B cell (primary cell): ENCODE data around the gene PNPO.

Source experiments
- EZH2 ChIP-seq: IDR thresholded peaks from 2 replicates; pipeline ENCODE4 v1.6.1; 2012; ENCODE audit warnings: borderline replicate concordance, low read depth, mild to moderate bottlenecking, moderate library complexity, low read length; ENCODE audit not compliant: insufficient read depth, poor library complexity, severe bottlenecking
- TF ChIP-seq, protein P1 (sequence below): fragments of 200-600 bp; IDR thresholded peaks from one replicate; pipeline ENCODE4 v1.8.0; 2022; ENCODE audit warnings: antibody characterized with exemption, mild to moderate bottlenecking

DNA sequence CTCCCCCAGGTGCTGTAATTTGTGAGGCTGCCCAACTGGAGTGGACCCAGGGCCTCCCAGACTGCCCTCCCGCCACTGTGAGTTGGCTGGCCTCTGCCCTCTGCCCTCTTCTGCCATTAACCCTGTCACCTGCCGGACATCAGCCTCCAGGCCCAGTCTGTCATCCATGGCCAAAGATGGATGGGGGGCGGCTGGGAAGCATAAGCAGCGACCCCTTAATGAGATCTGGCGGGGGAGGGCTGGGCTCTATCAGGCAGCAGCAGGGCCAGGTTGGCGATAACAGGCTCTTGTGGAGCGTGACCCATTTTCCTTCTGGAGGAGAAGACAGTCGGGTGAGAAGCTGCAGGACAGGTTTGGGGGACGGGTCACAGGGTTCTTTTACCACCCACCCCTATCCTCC lies 54.8 kb downstream of the PNPO start:
- TF ChIP-seq EZH2, result no peak
- TF ChIP-seq, protein P1, sequence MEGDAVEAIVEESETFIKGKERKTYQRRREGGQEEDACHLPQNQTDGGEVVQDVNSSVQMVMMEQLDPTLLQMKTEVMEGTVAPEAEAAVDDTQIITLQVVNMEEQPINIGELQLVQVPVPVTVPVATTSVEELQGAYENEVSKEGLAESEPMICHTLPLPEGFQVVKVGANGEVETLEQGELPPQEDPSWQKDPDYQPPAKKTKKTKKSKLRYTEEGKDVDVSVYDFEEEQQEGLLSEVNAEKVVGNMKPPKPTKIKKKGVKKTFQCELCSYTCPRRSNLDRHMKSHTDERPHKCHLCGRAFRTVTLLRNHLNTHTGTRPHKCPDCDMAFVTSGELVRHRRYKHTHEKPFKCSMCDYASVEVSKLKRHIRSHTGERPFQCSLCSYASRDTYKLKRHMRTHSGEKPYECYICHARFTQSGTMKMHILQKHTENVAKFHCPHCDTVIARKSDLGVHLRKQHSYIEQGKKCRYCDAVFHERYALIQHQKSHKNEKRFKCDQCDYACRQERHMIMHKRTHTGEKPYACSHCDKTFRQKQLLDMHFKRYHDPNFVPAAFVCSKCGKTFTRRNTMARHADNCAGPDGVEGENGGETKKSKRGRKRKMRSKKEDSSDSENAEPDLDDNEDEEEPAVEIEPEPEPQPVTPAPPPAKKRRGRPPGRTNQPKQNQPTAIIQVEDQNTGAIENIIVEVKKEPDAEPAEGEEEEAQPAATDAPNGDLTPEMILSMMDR, result no peak
